Measurements from ENCODE around the gene LCNL1. TPM values are rescaled to one million over a fixed set of nuclear protein-coding genes. Genes with fewer than 3 reads are reported as not detected.

LCNL1 gene
- total and polyA plus RNA-seq, 2 of the 13 experiments (the other 11 are each of a cell fraction or from before 2014, with no cell fraction given): not detected

- no peak for TF ChIP-seq NPAS2 (CRISPR knock-in tag; IDR thresholded peaks at IDR 0.05; ENCODE audit: borderline replicate concordance)
- TF ChIP-seq ZNF235 (CRISPR knock-in tag; IDR thresholded peaks at IDR 0.05; ENCODE audit: borderline replicate concordance): no peak; the same call in 1 of the 2 replicates
- TF ChIP-seq PLRG1 (conservative IDR thresholded peaks at IDR 0.05): no peak
- no peak for TF ChIP-seq ATF4 (CRISPR knock-in tag; IDR thresholded peaks at IDR 0.05)
- no peak for TF ChIP-seq NCOA5 (CRISPR knock-in tag; IDR thresholded peaks at IDR 0.05)
- TF ChIP-seq PBX3 (CRISPR knock-in tag; IDR thresholded peaks at IDR 0.05; ENCODE audit: borderline replicate concordance): no peak
- TF ChIP-seq ISX (CRISPR knock-in tag; conservative IDR thresholded peaks at IDR 0.05): peak; percentile 71; the same call in 1 of the 2 replicates
- TF ChIP-seq YEATS4 (CRISPR knock-in tag; IDR thresholded peaks at IDR 0.05; ENCODE audit: borderline replicate concordance): peak; percentile 37; the same call in 1 of the 2 replicates
- no peak for TF ChIP-seq ZNF10 (CRISPR knock-in tag; IDR thresholded peaks at IDR 0.05; ENCODE audit: borderline replicate concordance, low read depth)
- peak; percentile 63; the same call in 1 of the 2 replicates for TF ChIP-seq ZNF710 (CRISPR knock-in tag; IDR thresholded peaks at IDR 0.05; ENCODE audit: borderline replicate concordance)
- TF ChIP-seq KDM3A (CRISPR knock-in tag; IDR thresholded peaks at IDR 0.05; ENCODE audit: low read depth): no peak
- no peak for TF ChIP-seq TBX3 (IDR thresholded peaks at IDR 0.05; ENCODE audit: borderline replicate concordance)
- peak; percentile 47 for TF ChIP-seq XRCC5 (optimal IDR thresholded peaks at IDR 0.05; ENCODE audit: low read length)
- 0 out of 2 replicates have a peak, but pooled peaks have one; percentile 74 for TF ChIP-seq EEA1 (CRISPR knock-in tag; IDR thresholded peaks at IDR 0.05; ENCODE audit: borderline replicate concordance)
- TF ChIP-seq HOXA3 (CRISPR knock-in tag; IDR thresholded peaks at IDR 0.05): peak; percentile 72
- no peak for TF ChIP-seq ZNF792 (CRISPR knock-in tag; IDR thresholded peaks at IDR 0.05)
- TF ChIP-seq ZNF138 (CRISPR knock-in tag; IDR thresholded peaks at IDR 0.05; ENCODE audit: low read depth): no peak
- no peak for TF ChIP-seq TP53 (CRISPR knock-in tag; conservative IDR thresholded peaks at IDR 0.05)
- TF ChIP-seq ZNF660 (CRISPR knock-in tag; IDR thresholded peaks at IDR 0.05; ENCODE audit: borderline replicate concordance, low read depth): no peak
- TF ChIP-seq ZZZ3 (CRISPR knock-in tag; IDR thresholded peaks at IDR 0.05; ENCODE audit: borderline replicate concordance): no peak
- no peak for TF ChIP-seq RBM39 (IDR thresholded peaks at IDR 0.05; ENCODE audit: low read depth, low read length, poor library complexity, severe bottlenecking)
- no peak for TF ChIP-seq ZNF672 (CRISPR knock-in tag; IDR thresholded peaks at IDR 0.05)
- no peak for TF ChIP-seq SRF (IDR thresholded peaks at IDR 0.05; ENCODE audit: low read depth, low read length)
- TF ChIP-seq LCORL (IDR thresholded peaks at IDR 0.05): no peak
- peak; percentile 93 for TF ChIP-seq LCORL (CRISPR knock-in tag; IDR thresholded peaks at IDR 0.05)
- peak; percentile 64; the same call in 1 of the 2 replicates for TF ChIP-seq HNRNPL (IDR thresholded peaks at IDR 0.05; ENCODE audit: low read depth, low read length)
- TF ChIP-seq NCOR1 (IDR thresholded peaks at IDR 0.05; ENCODE audit: borderline replicate concordance, low read length): no peak; the same call in 1 of the 2 replicates
- TF ChIP-seq ZKSCAN1 (IDR thresholded peaks at IDR 0.05; ENCODE audit: low read length): no peak
Observed at GRCh38 chr9:136949817-136950655, 32.8 kb upstream of the LCNL1 start (continued).
